Amniotic stem cell (primary cell): Measurements from ENCODE around the gene CEP104.

ENCODE experiments used
- DNase-seq: peaks from one replicate; lab custom pipeline; 2025; lab: John Stamatoyannopoulos, UW

Gene CEP104

DNA sequence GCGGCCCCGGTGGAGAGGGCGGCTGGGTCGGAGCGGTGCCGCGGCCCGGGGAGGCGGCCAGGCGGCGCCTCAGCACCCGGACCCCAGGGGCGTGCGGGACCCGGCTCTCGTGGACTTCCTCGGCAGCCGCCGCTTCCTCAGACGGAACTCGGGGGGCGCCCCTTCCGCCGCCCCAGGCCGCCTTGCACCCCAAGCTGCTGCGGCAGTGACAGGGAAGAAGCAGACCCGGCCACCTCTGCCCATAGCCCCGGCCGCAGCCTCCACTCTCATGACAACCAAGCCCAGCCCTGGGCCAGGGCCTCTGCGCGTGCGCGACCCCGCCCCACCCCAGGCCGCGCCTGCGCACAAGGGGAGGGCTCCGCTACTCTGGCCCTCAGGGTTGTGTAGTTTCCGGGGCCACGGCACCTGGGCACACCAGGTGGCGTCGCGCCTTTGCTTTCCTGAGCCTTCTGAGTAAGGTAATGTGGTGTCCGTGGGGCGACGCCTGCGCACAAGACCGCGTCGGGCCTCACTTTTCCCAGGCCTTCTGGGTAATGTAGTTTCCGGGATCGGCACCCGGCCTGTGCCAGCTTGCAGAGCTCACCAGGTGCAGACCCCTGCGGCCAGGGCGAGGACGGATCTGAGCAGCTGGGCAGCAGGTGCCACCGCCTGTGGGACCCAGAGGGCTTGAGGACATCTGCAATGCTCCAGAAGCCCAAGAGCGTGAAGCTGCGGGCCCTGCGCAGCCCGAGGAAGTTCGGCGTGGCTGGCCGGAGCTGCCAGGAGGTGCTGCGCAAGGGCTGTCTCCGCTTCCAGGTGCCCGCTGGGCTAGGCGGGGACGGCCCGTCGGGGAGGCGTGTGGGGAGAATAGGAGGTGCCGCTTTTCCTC lies at the start of gene CEP104, which contains the start of gene DFFB:
CEP104 (minus strand) TSS at position 289 of the 868 bp plus-strand sequence. CDS start 4,804 bp downstream, outside the sequence.
DFFB (plus strand) TSS at position 554 of the 868 bp plus-strand sequence; CDS start at position 682, 128 bp downstream.
- peak; percentile 45 for DNase-seq

GRCh38 chr1:3906672-3907020 lies 49.6 kb upstream of the CEP104 start:
- DNase-seq = no peak

DNA sequence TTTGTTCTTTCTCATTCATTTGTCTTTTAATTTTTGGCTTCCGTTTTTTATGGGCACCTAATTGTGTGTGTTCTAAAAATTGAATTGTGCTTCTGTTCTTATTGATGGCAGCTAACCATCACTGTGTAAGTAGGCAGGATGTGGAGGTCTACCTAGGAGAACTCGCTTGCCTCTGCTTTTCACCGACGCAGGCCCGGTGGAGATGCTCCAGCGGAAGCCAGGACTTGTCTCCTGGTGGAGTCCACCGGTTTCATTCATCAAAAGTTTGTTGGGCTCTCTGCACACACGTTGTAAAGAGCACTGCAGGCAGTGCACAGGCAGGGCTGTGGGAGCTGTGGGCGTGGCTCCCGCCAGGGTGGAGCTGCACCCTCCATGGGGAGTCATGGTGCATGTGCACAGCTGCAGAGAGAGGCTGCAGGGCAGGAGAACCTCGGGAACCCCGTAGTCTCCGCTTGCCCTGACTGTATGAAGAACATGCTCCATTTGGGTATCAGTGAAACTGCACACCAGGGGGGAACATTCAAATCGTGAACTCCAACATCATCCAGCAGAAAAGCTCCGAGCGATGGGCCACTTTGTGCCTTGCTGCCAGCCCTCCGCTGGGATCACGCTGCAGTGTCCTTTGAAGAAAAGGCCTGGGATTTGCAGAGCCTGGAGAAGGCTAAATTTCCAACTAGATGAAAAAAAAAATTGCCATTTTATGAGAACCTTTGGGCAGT lies 49.1 kb upstream of the CEP104 start:
- no peak for DNase-seq

GRCh38 chr1:3905266-3905952 lies 48.4 kb upstream of the CEP104 start:
- no peak for DNase-seq

DNA sequence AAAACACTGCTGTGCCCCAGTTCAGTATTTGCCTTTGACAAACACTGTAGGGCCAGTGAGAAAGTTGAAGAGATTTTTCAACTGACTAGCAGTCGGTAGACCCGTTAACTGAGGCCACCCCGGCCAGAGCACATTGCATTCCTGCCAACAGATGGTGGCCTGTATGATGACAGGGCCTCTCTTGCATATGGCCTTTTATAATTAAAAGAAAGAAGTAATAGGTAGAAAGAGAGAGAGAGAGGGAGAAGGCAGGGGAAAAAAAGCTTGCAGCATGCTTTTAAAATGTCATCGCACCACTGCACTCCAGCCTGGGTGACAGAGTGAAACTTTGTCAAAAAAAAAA lies 47.8 kb upstream of the CEP104 start:
- no peak for DNase-seq

DNA sequence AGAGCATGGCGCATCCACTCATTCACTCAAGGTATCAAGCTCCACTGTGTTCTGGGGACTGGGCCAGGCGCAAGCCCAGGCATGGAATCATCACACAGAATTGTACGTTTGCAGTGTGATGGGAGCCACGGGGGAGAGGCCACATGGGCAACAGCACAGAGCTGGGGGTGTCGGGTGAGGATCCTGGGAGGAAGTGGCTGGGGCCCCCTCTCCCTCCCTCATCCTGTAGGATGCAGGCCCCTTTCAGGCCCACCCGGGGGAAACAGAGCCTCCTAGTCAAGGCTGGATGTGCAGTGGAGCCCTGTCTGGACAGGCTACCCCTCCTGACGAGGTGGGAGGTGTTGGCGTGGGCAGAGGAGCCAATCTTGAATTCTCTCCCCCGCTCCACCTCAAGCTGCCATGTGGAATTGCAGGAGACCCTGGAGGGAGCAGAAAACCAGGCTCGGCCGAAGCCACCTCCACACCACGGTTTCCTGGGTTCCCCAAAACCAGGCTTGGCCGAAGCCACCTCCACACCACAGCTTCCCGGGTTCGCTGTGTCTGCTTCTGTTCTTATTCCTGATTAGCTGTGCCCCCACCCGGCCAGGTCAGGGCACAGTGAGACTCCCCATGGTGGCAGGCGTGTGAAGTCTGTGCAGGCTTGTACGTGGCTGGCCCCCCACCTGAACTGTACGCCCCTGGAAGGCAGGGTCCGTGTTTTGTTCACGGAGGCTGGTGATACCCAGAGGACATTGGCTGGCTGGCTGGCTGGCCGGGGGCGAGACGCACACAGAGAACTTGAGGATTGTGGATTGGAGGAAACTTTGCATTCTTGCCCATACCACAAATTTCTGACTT lies 47.2 kb upstream of the CEP104 start:
- no peak for DNase-seq

DNA sequence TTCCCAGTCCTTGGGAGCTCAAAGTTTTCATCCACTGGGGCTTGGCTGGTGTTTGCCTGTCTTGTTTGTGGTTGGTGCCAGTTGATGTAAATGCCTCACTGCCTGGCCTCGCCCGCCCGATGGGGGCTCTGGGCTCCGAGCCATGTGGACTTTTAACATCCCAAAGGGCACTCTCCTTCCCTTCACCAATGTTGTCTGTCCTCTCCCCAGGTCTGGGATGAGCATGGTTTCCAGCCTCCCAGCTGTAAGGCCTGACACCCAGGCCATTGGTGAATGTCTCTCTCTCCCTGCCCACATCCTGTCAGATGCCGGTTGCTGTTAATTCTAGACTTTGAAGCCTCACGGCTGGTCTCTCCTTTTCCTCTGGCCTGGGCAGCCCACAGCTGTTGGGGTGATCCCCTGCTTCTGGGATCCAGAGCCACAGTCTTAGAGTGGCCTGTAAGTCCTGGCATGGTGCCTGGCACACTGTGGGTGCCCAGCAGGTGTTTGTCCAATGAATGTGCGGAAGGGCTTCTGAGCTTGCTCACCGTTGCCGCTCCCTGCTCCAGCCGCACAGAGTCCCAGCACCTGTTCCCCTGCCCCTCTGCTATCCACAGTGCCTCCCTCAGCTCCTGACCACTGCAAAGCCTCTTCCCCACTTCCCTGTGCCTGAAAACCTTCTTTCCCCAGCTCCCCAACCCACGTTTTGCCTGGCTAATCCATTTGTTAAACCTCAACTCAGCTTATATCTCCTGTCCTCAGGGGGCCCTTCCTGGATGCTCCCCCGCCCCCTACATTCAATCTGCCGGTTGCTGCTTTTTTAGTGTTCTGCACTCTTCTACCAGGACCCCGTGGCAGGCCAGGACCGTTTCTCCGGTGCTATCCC lies 46.4 kb upstream of the CEP104 start:
- DNase-seq = no peak

DNA sequence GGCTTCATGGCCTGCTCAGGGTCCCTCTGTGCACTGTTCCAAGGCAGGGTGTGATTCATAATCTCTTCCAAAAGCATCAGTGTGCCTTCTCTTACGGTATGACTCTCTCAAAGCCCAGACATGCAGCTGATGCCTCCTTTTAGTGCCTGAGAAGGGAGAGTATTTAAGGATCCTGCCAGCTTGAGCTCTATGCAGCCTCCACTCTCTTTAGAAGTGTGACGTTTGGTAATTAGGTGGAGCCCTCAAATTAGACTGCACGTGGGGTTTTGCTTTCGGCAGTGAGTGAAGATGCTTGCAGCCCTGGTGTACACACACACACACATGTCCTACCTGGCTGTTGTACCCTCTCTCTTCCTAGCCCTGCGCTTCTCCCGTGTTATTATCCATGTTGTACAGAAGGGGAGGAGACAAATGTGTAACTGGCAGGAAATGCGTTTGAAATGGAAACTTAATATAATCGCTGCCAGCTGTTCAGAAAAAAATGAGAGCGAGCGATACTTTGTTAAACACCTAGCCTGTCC lies 45.6 kb upstream of the CEP104 start:
- DNase-seq = no peak

DNA sequence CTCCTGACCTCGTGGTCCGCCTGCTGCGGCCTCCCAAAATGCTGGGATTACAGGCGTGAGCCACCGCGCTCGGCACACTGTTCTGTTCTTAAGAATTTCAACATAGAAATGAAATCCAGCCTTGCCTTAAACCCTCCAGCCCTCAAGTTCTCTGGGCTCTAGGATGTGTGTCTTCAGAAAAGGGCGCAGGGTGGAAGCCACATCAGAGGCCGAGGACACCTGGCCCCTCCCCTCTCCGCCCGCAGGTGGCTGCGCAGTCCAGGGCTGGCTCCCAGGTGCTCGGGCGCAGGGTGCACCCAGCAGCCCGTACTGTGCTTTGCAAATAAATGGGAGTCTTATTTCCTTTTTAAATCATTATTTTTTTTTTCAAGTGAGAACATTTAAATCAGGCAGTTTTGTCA lies 45.1 kb upstream of the CEP104 start:
- no peak for DNase-seq

- DNase-seq = peak; percentile 90
Measured at GRCh38 chr1:3900969-3901529, 44.0 kb upstream of the CEP104 start.

GRCh38 chr1:3900150-3900968 lies 43.3 kb upstream of the CEP104 start, which contains the start of gene C1orf174:
C1orf174 (minus strand) TSS chr1:3900272; CDS start chr1:3900186, 86 bp downstream.
- DNase-seq = peak; percentile 98

- no peak for DNase-seq
Measured at GRCh38 chr1:3899754-3900149, 42.7 kb upstream of the CEP104 start.

DNA sequence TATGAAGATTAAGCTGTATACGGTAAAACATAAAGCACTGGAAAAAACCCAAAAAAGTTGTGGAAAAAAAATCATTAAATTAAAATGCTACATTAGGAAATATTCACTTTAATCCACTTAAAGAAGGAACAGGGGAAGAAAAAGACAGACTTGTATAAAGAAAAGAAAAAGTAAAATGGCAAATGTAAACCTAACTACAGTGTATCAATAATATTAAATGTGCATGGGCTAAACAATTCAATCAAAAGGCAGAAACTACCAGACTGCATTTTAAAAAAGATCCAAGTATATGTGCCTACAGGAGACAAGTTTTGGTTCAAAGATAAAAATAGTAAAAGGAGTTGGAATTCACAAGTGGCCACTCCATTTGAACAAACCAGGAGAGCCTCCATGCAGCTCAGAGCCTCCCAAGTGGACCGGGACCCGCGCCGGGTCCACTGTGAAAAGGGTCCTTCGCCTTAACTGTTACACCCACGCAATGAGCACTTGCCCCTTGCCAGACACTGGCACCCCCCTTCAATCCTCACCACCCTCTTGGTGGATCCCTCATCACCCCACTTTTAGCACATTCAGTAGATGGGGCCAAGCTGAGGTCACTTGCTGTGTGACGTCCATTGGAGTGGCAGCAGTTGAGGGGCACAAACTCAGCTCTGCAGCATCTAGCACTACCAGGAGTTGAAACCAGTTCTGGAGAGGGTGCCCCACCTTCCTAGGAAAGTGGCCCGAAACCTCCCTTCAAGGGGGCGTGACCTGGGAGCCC lies 42.2 kb upstream of the CEP104 start:
- no peak for DNase-seq

GRCh38 chr1:3898475-3898735 lies 41.4 kb upstream of the CEP104 start:
- no peak for DNase-seq

GRCh38 chr1:3896396-3897000 lies 39.5 kb upstream of the CEP104 start:
- no peak for DNase-seq

GRCh38 chr1:3895951-3896325 lies 38.9 kb upstream of the CEP104 start:
- DNase-seq = no peak

- no peak for DNase-seq
Measured at GRCh38 chr1:3895279-3895950, 38.4 kb upstream of the CEP104 start.
